RCC 7860 (cell line): Measurements from ENCODE around the gene LDLRAP1.
"Not testable (repeated sequence)": the region's sequence is repeated elsewhere in the genome, so short reads cannot be mapped to it uniquely, and the experiment has no call there.

ENCODE experiments used
- DNase-seq: peaks from one replicate; pipeline ENCODE4 v3.0.0-alpha.2; 2015; ENCODE audit warnings: low spot score
- FAIRE-seq: peaks from 2 replicates; lab custom pipeline; 2012; peaks lifted over from hg19 to GRCh38; lab: Jason Lieb, UNC

The LDLRAP1 gene

GRCh38 chr1:25599969-25600610 lies 56.7 kb downstream of the LDLRAP1 start:
- no peak for FAIRE-seq
- no peak for DNase-seq

- not testable (repeated sequence) for DNase-seq, FAIRE-seq
These were observed 57.7 kb downstream of the LDLRAP1 start for GRCh38 chr1:25600971-25601699.

- not testable (repeated sequence) for FAIRE-seq, DNase-seq
These were observed 60.6 kb downstream of the LDLRAP1 start for GRCh38 chr1:25603779-25604538.

- no peak for DNase-seq
These were observed 63.7 kb downstream of the LDLRAP1 start for GRCh38 chr1:25607123-25607522.

GRCh38 chr1:25608488-25609178 lies 65.2 kb downstream of the LDLRAP1 start:
- peak; percentile 83 for FAIRE-seq
- DNase-seq, result peak; percentile 47

More at GRCh38 chr1:25607123-25607522, 63.7 kb downstream of the LDLRAP1 start:
- FAIRE-seq, result no peak

GRCh38 chr1:25609921-25610320 lies 66.5 kb downstream of the LDLRAP1 start:
- DNase-seq, result no peak
- no peak for FAIRE-seq

- FAIRE-seq (no peak), DNase-seq (no peak)
These were observed 67.6 kb downstream of the LDLRAP1 start for GRCh38 chr1:25610822-25611630.

- no peak for FAIRE-seq
- DNase-seq, result no peak
These were observed 68.4 kb downstream of the LDLRAP1 start for GRCh38 chr1:25611843-25612242.

- DNase-seq (no peak), FAIRE-seq (no peak)
These were observed 69.0 kb downstream of the LDLRAP1 start for GRCh38 chr1:25612421-25612820.

- DNase-seq, result no peak
- no peak for FAIRE-seq
These were observed 69.7 kb downstream of the LDLRAP1 start for GRCh38 chr1:25613091-25613490.

- no peak for DNase-seq
- no peak for FAIRE-seq
These were observed 71.2 kb downstream of the LDLRAP1 start for GRCh38 chr1:25614501-25615171.

- DNase-seq (no peak), FAIRE-seq (no peak)
These were observed 71.8 kb downstream of the LDLRAP1 start for GRCh38 chr1:25615172-25615541.

- FAIRE-seq (no peak), DNase-seq (no peak)
These were observed 72.2 kb downstream of the LDLRAP1 start for GRCh38 chr1:25615563-25616094.

GRCh38 chr1:25616095-25616986 lies 72.9 kb downstream of the LDLRAP1 start, which contains the start of gene MAN1C1:
TSS of gene MAN1C1 (plus strand) at chr1:25616791. CDS start at chr1:25617798, 1,007 bp downstream.
- DNase-seq, result peak; percentile 49
- FAIRE-seq, result no peak

GRCh38 chr1:25616987-25617624 lies 73.7 kb downstream of the LDLRAP1 start:
- no peak for FAIRE-seq
- DNase-seq, result no peak

- DNase-seq, result no peak
- no peak for FAIRE-seq
These were observed 74.4 kb downstream of the LDLRAP1 start for GRCh38 chr1:25617625-25618432.

GRCh38 chr1:25618433-25618808 lies 75.0 kb downstream of the LDLRAP1 start:
- DNase-seq (no peak), FAIRE-seq (no peak)
